K562 (cell line): ENCODE measurements around the gene PPARGC1A. TPM values are rescaled to one million over a fixed set of nuclear protein-coding genes. Genes with fewer than 3 reads are reported as not detected.

Experiments used
- ATAC-seq: fragments of 200-7000 bp; cut with Tn5 transposase; 3 replicates; pipeline ENCODE4 v1.9.1; 2020; ENCODE audit warnings: moderate library complexity
- BruUV-seq: library from RNA; stranded (reverse); fragments of 400-500 nt; replicated peaks from 2 replicates; lab custom pipeline; 2021; lab: Mats Ljungman, UMichigan
- CTCF ChIA-PET: fragments of 300-600 bp; formaldehyde crosslinking; extraction: SDS; loops from one replicate; lab custom pipeline; 2021; ENCODE audit warnings: low intra/inter-chr PET ratio; lab: Yijun Ruan, JAX
- POLR2A ChIA-PET: fragments of 300-600, 350-650 bp; sonication (Branson Sonifier 250); formaldehyde crosslinking; extraction: SDS; loops from one replicate; lab custom pipeline; 2021; ENCODE audit warnings: antibody characterized with exemption, inconsistent platforms; lab: Yijun Ruan, JAX
- DNase-seq, 4 experiments: peaks; one replicate each; pipeline versions ENCODE4 v3.0.0 to v3.0.0-alpha.2; 2011 to 2018; ENCODE audit warnings: low spot score in 3 of 4, mixed read lengths in 3 of 4; ENCODE audit errors: extremely low read depth in 1 of 4
- FAIRE-seq: peaks from 2 replicates; lab custom pipeline; 2011; peaks lifted over from hg19 to GRCh38; lab: Jason Lieb, UNC
- H2AFZ ChIP-seq: 2 replicates; pipeline ENCODE4 v1.6.0; 2011; ENCODE audit warnings: low read depth, low read length, control low read depth, inconsistent platforms
- H3K27ac ChIP-seq: fragments of 200-600 bp; 3 replicates; pipeline ENCODE4 v1.8.0; 2011; ENCODE audit warnings: low read depth, mild to moderate bottlenecking, control low read depth, inconsistent platforms, low read length, moderate library complexity, mixed read lengths; ENCODE audit errors: extremely low read depth
- H3K27me3 ChIP-seq, 2 experiments: fragments of 300-600 bp in 1 of 2; 2 replicates in 1 of 2; 3 replicates in 1 of 2; pipeline versions ENCODE4 v1.6.0 to v1.8.0; 2011; ENCODE audit warnings: inconsistent platforms in 2 of 2, low read length in 2 of 2, mild to moderate bottlenecking in 1 of 2, mixed read lengths in 1 of 2, moderate library complexity in 1 of 2; ENCODE audit not compliant: control insufficient read depth in 2 of 2, insufficient read depth in 2 of 2
- H3K36me3 ChIP-seq: fragments of 300-600 bp; 3 replicates; pipeline ENCODE4 v1.8.0; 2011; ENCODE audit warnings: mild to moderate bottlenecking, low read length, inconsistent platforms; ENCODE audit not compliant: control insufficient read depth, insufficient read depth
- H3K4me1 ChIP-seq, 2 experiments: fragments of 200-600 bp in 1 of 2; replicated peaks in 1 of 2; 2 replicates in 1 of 2; 3 replicates in 1 of 2; pipeline versions ENCODE4 v1.5.1 to v1.8.0; 2011; ENCODE audit warnings: inconsistent platforms in 2 of 2, low read length in 2 of 2, mild to moderate bottlenecking in 1 of 2, mixed read lengths in 1 of 2, moderate library complexity in 1 of 2; ENCODE audit not compliant: control insufficient read depth in 2 of 2, insufficient read depth in 2 of 2
- H3K4me2 ChIP-seq: 2 replicates; pipeline ENCODE4 v1.6.1; 2011; ENCODE audit warnings: low read length, control low read depth, inconsistent platforms, mixed read lengths; ENCODE audit not compliant: insufficient read depth
- H3K4me3 ChIP-seq: fragments of 200-600 bp; sonication (generic), shearing (Covaris generic); 2 replicates; pipeline ENCODE4 v1.5.1; 2016; ENCODE audit warnings: control low read depth, inconsistent platforms
- H3K79me2 ChIP-seq: fragments of 200-600 bp; 3 replicates; pipeline ENCODE4 v1.8.0; 2011; ENCODE audit warnings: low read length, inconsistent platforms; ENCODE audit not compliant: control insufficient read depth, insufficient read depth
- H3K9ac ChIP-seq, 2 experiments: 2 replicates each; pipeline versions ENCODE4 v1.6.0 to v1.6.1; 2011; ENCODE audit warnings: low read depth in 2 of 2, low read length in 2 of 2, control low read depth in 1 of 2, inconsistent platforms in 1 of 2, mild to moderate bottlenecking in 1 of 2, mixed read lengths in 1 of 2; ENCODE audit not compliant: insufficient read depth in 1 of 2
- H3K9me1 ChIP-seq: one replicate; pipeline ENCODE4 v1.6.0; 2011; ENCODE audit warnings: inconsistent platforms, mild to moderate bottlenecking, low read length, moderate library complexity; ENCODE audit not compliant: control insufficient read depth, insufficient read depth
- H3K9me3 ChIP-seq: replicated peaks from 2 replicates; pipeline ENCODE4 v1.5.1; 2011; ENCODE audit warnings: low read depth, low read length, inconsistent platforms; ENCODE audit not compliant: control insufficient read depth, insufficient read depth
- H4K20me1 ChIP-seq: replicated peaks from 2 replicates; pipeline ENCODE4 v1.6.1; 2011; ENCODE audit warnings: low read length, inconsistent platforms, mixed read lengths; ENCODE audit not compliant: control insufficient read depth, insufficient read depth
- CBX3 ChIP-seq, 2 experiments: IDR thresholded peaks; 1 replicate in 1 of 2; 2 replicates in 1 of 2; pipeline ENCODE4 v1.6.1; 2012; ENCODE audit warnings: inconsistent platforms in 2 of 2, low read length in 2 of 2, borderline replicate concordance in 1 of 2, control low read depth in 1 of 2
- CBX5 ChIP-seq: IDR thresholded peaks from 2 replicates; pipeline ENCODE4 v1.6.1; 2014; ENCODE audit warnings: low read depth, borderline replicate concordance
- ESRRB ChIP-seq: fragments of 250-450 bp; sonication (Bioruptor Pico); IDR thresholded peaks from 2 replicates; pipeline ENCODE4 v1.5.0; 2020; ENCODE audit warnings: mild to moderate bottlenecking, moderate library complexity, borderline replicate concordance
- ETV1 ChIP-seq: fragments of 450-650 bp; conservative IDR thresholded peaks from 2 replicates; pipeline ENCODE4 v1.6.1; 2016; ENCODE audit warnings: missing genetic modification characterization, control low read depth, low read depth, missing compliant biosample characterization
- GTF2F1 ChIP-seq: IDR thresholded peaks from 2 replicates; pipeline ENCODE4 v1.6.1; 2011; ENCODE audit warnings: low read depth, low read length, improper control_type of control experiment
- HMG20A ChIP-seq: fragments of 450-650 bp; formaldehyde crosslinking; conservative IDR thresholded peaks from 2 replicates; pipeline ENCODE4 v1.4.0; 2020; ENCODE audit warnings: mild to moderate bottlenecking, mixed read lengths
- MTA3 ChIP-seq: fragments of 450-650 bp; formaldehyde crosslinking; IDR thresholded peaks from 2 replicates; pipeline ENCODE4 v1.6.1; 2017; ENCODE audit warnings: mild to moderate bottlenecking, borderline replicate concordance
- RBFOX2 ChIP-seq: fragments of 200-400 bp; formaldehyde crosslinking; IDR thresholded peaks from 2 replicates; pipeline ENCODE4 v1.6.1; 2017; ENCODE audit warnings: low read depth, mild to moderate bottlenecking, low read length, moderate library complexity
- SLC30A9 ChIP-seq: fragments of 250-450 bp; sonication (Bioruptor Pico); IDR thresholded peaks from 2 replicates; pipeline ENCODE4 v1.8.0; 2022; ENCODE audit warnings: mild to moderate bottlenecking, moderate library complexity
- SMC3 ChIP-seq: conservative IDR thresholded peaks from 2 replicates; pipeline ENCODE4 v1.6.1; 2011; ENCODE audit warnings: low read depth, low read length, improper control_type of control experiment; ENCODE audit not compliant: insufficient read depth
- TBL1XR1 ChIP-seq, 2 experiments: IDR thresholded peaks; 2 replicates each; pipeline ENCODE4 v1.6.1; 2012; ENCODE audit warnings: improper control_type of control experiment in 2 of 2, low read length in 2 of 2, mild to moderate bottlenecking in 1 of 2
- ZNF134 ChIP-seq: fragments of 250-450 bp; sonication (Bioruptor Pico); conservative IDR thresholded peaks from 2 replicates; pipeline ENCODE4 v1.4.0; 2020
- WGBS: fragments of 100-300 bp; shearing (Covaris generic); methylation state at CpG from one replicate; pipeline ENCODE4 v1.1.6; 2016; ENCODE audit warnings: low coverage, mixed read lengths; ENCODE audit not compliant: insufficient coverage; ENCODE audit errors: missing lambda C conversion rate; 5-methylcytosine and 5-hydroxymethylcytosine counted together
- in situ Hi-C: fragments of 300-500 bp; cut with MboI; formaldehyde crosslinking; loops from 4 replicates; pipeline ENCODE4 v1.15.0; 2018; ENCODE audit warnings: inconsistent platforms, mixed read lengths
- intact Hi-C: fragments of 100-400 bp; cut with micrococcal nuclease; formaldehyde crosslinking; loops from 2 replicates; pipeline ENCODE4 v1.14.2; 2022
- polyA plus RNA-seq, 8 experiments: library from polyadenylated mRNA; depleted of rRNA in 4 of 8; stranded (reverse) in 5 of 8; unstranded in 3 of 8; fragments of >200 nt; fragmentation: Nextera tagmentation in 2 of 8; fragmentation: Illumina TruSeq in 1 of 8; extraction: Ambion mirVana in 2 of 8; extraction: Trizol in 1 of 8; gene quantifications; 2 replicates each; pipeline versions ENCODE4 v1.2.1 to v1.2.3, GENCODE V29; 2011 to 2014; ENCODE audit warnings: inconsistent platforms in 1 of 8, missing spikeins in 1 of 8
- total RNA-seq, 7 experiments: library from RNA; depleted of rRNA in 6 of 7; stranded (reverse); fragments of >200 nt in 6 of 7; fragmentation: Illumina TruSeq in 2 of 7; extraction: Trizol in 2 of 7; gene quantifications; 2 replicates each; pipeline versions ENCODE4 v1.2.1 to v1.2.3, GENCODE V29; 2011 to 2021; ENCODE audit warnings: low replicate concordance in 1 of 7
- TF ChIP-seq, protein P1 (sequence below): fragments of 250-450 bp; sonication (Bioruptor Pico); IDR thresholded peaks from 2 replicates; pipeline ENCODE4 v1.8.0; 2021; ENCODE audit warnings: mild to moderate bottlenecking, moderate library complexity
- TF ChIP-seq, protein P2 (sequence below): sonication (generic); formaldehyde crosslinking; IDR thresholded peaks from 2 replicates; pipeline ENCODE4 v1.9.0; 2022; ENCODE audit warnings: mild to moderate bottlenecking, missing genetic modification reagents
- TF ChIP-seq, protein P3 (sequence below): fragments of 450-650 bp; formaldehyde crosslinking; IDR thresholded peaks from 2 replicates; pipeline ENCODE4 v1.4.0; 2022; ENCODE audit warnings: missing genetic modification characterization
- TF ChIP-seq, protein P4 (sequence below): fragments of 250-450 bp; sonication (Bioruptor Pico); IDR thresholded peaks from 2 replicates; pipeline ENCODE4 v1.4.0; 2020; ENCODE audit warnings: mild to moderate bottlenecking

Gene PPARGC1A
- total and polyA plus RNA-seq, 9 of the 15 experiments (the other 6 are each of a cell fraction or from before 2014, with no cell fraction given), result 0.02 TPM; not detected in 8

DNA sequence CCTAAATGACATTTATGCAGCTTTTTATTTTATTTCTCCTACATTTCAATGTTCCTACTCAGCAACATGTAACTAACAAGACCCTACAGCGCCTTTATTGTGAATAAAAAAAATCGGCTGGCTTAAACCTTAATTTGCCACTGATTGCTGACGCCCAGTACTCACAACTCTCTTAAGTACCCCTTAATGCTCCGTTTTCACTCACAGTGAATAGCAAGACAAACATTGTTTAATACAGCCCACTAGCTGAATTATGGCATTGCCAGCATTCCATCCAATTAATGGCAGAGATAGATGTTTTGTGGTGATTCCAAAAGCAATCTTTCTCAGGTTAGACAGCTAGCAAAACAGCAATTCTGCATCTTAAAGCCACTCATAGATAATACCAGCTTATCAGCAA, 61.1 kb downstream of the PPARGC1A start:
- FAIRE-seq, result no peak
- Histone ChIP-seq H3K9me1 (no peaks in the 10 kb centered on the region), H3K27me3 (no peaks in the 10 kb centered on the region; a peak in 1 of 5 replicates), H4K20me1 (no peaks in the 10 kb centered on the region), H3K9me3 (no peaks in the 10 kb centered on the region), H3K27ac (no peak overlapping the region), H3K36me3 (no peaks in the 10 kb centered on the region), H3K79me2 (no peaks in the 10 kb centered on the region), H3K9ac (no peak overlapping the region), H3K4me1 (no peaks in the 10 kb centered on the region), H3K4me3 (no peak overlapping the region), H2AFZ (no peak overlapping the region), H3K4me2 (no peak overlapping the region)
- no TSS peak for BruUV-seq
- intact Hi-C loops, result no loop called here
- no peak for TF ChIP-seq HMG20A (CRISPR knock-in tag)
- TF ChIP-seq, protein P1, sequence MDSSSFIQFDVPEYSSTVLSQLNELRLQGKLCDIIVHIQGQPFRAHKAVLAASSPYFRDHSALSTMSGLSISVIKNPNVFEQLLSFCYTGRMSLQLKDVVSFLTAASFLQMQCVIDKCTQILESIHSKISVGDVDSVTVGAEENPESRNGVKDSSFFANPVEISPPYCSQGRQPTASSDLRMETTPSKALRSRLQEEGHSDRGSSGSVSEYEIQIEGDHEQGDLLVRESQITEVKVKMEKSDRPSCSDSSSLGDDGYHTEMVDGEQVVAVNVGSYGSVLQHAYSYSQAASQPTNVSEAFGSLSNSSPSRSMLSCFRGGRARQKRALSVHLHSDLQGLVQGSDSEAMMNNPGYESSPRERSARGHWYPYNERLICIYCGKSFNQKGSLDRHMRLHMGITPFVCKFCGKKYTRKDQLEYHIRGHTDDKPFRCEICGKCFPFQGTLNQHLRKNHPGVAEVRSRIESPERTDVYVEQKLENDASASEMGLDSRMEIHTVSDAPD, result no peak
- TF ChIP-seq ETV1 (tag), result no peak
- no peak for TF ChIP-seq CBX3 (IDR thresholded peaks at IDR 0.05; ENCODE audit: borderline replicate concordance in 1 of 2, low read length in 2 of 2)
- TF ChIP-seq SMC3, result no peak
- no peak for TF ChIP-seq MTA3
- TF ChIP-seq, protein P2, sequence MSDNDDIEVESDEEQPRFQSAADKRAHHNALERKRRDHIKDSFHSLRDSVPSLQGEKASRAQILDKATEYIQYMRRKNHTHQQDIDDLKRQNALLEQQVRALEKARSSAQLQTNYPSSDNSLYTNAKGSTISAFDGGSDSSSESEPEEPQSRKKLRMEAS (CRISPR knock-in tag), result no peak
- no peak for TF ChIP-seq RBFOX2
- no peak for TF ChIP-seq SLC30A9 (CRISPR knock-in tag)
- TF ChIP-seq, protein P3, sequence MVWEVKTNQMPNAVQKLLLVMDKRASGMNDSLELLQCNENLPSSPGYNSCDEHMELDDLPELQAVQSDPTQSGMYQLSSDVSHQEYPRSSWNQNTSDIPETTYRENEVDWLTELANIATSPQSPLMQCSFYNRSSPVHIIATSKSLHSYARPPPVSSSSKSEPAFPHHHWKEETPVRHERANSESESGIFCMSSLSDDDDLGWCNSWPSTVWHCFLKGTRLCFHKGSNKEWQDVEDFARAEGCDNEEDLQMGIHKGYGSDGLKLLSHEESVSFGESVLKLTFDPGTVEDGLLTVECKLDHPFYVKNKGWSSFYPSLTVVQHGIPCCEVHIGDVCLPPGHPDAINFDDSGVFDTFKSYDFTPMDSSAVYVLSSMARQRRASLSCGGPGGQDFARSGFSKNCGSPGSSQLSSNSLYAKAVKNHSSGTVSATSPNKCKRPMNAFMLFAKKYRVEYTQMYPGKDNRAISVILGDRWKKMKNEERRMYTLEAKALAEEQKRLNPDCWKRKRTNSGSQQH (CRISPR knock-in tag), result no peak
- TF ChIP-seq CBX5, result no peak
- TF ChIP-seq ESRRB (CRISPR knock-in tag), result no peak
- no peak for TF ChIP-seq ZNF134 (CRISPR knock-in tag)
- TF ChIP-seq, protein P4, sequence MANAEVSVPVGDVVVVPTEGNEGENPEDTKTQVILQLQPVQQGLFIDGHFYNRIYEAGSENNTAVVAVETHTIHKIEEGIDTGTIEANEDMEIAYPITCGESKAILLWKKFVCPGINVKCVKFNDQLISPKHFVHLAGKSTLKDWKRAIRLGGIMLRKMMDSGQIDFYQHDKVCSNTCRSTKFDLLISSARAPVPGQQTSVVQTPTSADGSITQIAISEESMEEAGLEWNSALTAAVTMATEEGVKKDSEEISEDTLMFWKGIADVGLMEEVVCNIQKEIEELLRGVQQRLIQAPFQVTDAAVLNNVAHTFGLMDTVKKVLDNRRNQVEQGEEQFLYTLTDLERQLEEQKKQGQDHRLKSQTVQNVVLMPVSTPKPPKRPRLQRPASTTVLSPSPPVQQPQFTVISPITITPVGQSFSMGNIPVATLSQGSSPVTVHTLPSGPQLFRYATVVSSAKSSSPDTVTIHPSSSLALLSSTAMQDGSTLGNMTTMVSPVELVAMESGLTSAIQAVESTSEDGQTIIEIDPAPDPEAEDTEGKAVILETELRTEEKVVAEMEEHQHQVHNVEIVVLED (CRISPR knock-in tag), result no peak
- TF ChIP-seq TBL1XR1 (IDR thresholded peaks at IDR 0.05; ENCODE audit: low read length in 2 of 2), result no peak
- TF ChIP-seq GTF2F1, result no peak
- ChIA-PET CTCF (no interaction called here), POLR2A (interaction anchor here (0.5 to 0.6 kb wide), 2 partner anchors 316 to 859 kb away, joined by 3 read pairs; no protein-coding TSS in a partner anchor)
- no peak for DNase-seq
- in situ Hi-C loops, result no loop called here
- WGBS, result 0% methylated on average over 4 of the region's 4 CpGs
- ATAC-seq, result no peak
